ENCODE data around the gene OLFM2.

- TF ChIP-seq EZH2 (IDR thresholded peaks at IDR 0.05; ENCODE audit: insufficient read depth, poor library complexity, severe bottlenecking) = no peak
- TF ChIP-seq EZH2phosphoT487 (IDR thresholded peaks at IDR 0.05; ENCODE audit: insufficient read depth, low read depth) = no peak
Observed at GRCh38 chr19:9878511-9879196, 57.7 kb downstream of the OLFM2 start.
